Placental epithelial cell (primary cell): Measurements from ENCODE around the gene HMGCR. TPM values are rescaled to one million over a fixed set of nuclear protein-coding genes. Genes with fewer than 3 reads are reported as not detected.

Experiments used
- total RNA-seq: library from RNA; depleted of rRNA; stranded (reverse); fragments of >200 nt; gene quantifications from 2 replicates; pipeline ENCODE4 v1.2.3, GENCODE V29; 2012

The HMGCR gene
- total RNA-seq = 84.4 and 161 TPM in 2 replicates

GRCh38 chr5:75336615-75337336 lies at the start of gene HMGCR:
Gene HMGCR (plus strand): TSS chr5:75337220. CDS start chr5:75342606, 5,386 bp downstream.

Other genes with a start within 250 kb of the HMGCR start
- 0.39 and 0.43 TPM in 2 replicates for gene ANKRD31, start 100.3 kb upstream of the HMGCR start, total RNA-seq
- gene CERT1, start 174.4 kb downstream of the HMGCR start, total RNA-seq = 16.2 and 23.2 TPM in 2 replicates
- gene POLK, start 174.7 kb downstream of the HMGCR start, total RNA-seq = 23.7 and 25.9 TPM in 2 replicates